ENCODE results near the gene SIAH2. TPM values are rescaled to one million over a fixed set of nuclear protein-coding genes. Genes with fewer than 3 reads are reported as not detected.

SIAH2 gene
- total RNA-seq, 1 donor from 2014 or later = 29.9 TPM

- DNase-seq (ENCODE audit: low spot score) = no peak
These were observed 14.3 kb downstream of the SIAH2 start for GRCh38 chr3:150748684-150749047.

- DNase-seq (ENCODE audit: low spot score) = no peak
These were observed 14.9 kb downstream of the SIAH2 start for GRCh38 chr3:150747886-150748683.

DNA sequence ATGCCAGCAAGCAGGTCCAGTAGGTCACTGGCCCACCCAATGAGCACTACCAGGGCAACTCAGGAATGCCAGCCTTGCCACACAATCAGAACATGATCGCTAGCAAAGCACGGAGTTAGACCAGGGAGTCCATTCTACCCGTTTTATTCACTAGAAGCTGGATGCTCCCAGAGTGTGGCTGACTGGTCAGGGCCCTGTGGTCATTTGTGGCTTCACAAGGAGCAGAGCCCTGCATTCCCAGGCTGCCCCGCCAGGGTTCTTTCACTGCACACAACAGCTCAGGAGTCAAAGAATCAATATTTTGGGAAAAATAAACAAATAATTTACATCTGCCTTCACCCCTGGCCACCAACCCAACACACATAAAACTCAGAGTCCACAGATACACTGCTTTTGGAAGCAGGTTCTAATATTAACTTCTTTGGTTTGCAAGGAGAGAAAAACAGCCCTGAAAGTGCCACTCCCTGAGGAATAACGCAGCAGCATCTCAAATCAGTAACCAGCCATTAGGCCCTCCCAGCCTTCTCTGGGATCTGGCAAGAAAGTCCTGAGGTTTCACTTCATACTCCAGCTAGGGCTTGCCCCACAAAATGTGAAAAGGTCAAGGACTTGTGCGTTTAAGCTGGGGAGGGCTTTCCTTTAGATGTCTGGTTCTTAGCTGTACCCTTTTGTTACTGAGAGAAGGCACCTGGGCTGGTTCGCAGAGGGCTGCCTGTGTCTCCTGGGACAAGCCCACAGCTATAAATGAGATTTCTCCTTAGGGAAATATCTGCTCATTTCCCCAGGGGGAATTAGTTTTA lies 16.0 kb downstream of the SIAH2 start:
- no peak for DNase-seq (ENCODE audit: low spot score)

- DNase-seq (ENCODE audit: low spot score) = no peak
These were observed 17.1 kb downstream of the SIAH2 start for GRCh38 chr3:150745832-150746231.

DNA sequence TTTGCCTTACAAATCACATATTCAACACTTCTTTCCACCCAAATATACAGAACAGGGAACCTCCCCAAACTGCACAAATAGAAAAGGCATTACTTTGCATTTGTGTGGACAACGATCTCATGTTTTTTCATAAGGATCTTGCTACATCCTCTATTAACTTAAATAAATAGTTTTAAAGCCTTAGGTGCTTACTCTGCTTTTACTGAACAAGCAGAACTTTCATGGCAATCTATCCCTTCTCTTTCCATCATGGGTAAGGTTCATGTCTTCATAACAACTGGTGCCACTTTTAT lies 18.1 kb downstream of the SIAH2 start:
- no peak for DNase-seq (ENCODE audit: low spot score)

DNA sequence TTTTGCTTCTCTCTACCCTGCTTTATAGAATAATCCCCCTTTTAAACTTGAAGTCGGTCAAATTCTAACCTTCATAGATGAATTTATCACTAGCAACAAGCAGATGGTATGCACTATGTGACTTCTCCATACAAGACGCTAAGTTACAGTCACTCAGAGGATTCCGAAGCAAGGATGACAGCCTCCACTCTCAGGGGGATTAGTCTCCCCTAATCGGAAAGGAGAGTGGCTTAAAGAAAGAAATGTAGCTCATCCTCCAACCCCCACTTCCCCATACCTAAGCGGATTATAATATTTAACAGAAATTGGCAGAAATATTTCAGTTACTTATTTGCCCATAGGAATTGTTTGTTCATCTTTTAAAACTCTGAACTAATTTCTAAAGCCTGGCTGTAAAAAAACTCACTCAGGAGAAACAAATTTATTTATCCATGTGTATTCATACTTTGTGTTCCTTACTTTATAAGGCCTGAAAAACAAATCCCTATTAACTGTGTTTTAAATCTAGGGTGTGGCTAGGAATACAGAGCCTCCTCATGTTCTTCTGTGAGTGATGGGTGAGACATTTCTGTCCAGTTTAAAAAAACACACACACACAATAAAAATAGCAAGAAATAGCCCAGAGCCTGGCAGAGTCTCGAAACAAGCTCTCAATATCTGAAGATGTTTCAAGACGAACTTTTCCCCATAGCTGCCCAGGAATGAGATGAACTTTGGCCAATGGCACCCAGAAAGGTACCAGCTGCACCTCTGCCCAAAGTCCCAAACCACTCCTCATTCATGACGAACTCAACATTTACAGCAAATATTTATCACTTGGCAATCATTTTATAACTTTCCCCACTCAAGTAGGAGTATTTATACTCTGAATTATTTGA lies 18.7 kb downstream of the SIAH2 start:
- no peak for DNase-seq (ENCODE audit: low spot score)

GRCh38 chr3:150743508-150743907 lies 19.5 kb downstream of the SIAH2 start:
- no peak for DNase-seq (ENCODE audit: low spot score)

- no peak for DNase-seq (ENCODE audit: low spot score)
These were observed 20.3 kb downstream of the SIAH2 start for GRCh38 chr3:150742679-150743078.

- DNase-seq (ENCODE audit: low spot score) = no peak
These were observed 20.8 kb downstream of the SIAH2 start for GRCh38 chr3:150742141-150742523.

GRCh38 chr3:150741497-150742140 lies 21.4 kb downstream of the SIAH2 start:
- DNase-seq (ENCODE audit: low spot score) = no peak

- DNase-seq (ENCODE audit: low spot score) = no peak
These were observed 22.1 kb downstream of the SIAH2 start for GRCh38 chr3:150740733-150741496.

DNA sequence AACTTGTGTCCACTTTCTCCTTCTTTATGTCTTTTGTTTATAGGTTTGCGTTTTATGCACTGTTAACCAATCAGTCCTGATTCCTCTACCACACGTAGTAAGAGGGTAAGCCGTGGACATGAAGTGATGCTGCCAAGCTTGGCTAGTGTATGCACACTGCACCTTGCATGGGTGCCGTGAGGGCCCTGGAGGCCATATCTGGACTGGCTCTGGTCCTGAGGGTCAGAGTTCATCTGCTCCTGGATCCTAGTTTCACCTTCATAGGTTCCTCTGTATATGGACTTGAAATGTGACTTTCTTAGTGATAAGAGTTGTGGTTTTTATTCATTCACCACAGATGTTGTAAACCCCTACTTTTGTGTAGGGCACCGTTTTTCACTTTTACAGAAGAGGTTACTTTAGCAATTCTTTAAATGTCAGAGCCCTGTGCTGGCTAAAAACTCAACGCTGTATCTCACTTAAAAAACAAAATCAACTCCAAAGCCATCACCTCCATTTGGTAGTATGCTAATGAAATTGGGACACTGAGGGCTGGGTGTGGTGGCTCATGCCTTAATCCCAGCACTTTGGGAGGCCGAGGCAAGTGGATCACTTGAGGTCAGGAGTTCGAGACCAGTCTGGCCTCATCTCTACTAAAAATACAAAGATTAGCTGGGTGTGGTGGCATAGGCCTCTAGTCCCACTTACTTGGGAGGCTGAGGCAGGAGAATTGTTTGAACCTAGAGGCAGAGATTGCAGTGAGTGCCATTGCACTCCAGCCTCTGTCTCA lies 22.9 kb downstream of the SIAH2 start:
- no peak for DNase-seq (ENCODE audit: low spot score)

- no peak for DNase-seq (ENCODE audit: low spot score)
These were observed 23.6 kb downstream of the SIAH2 start for GRCh38 chr3:150739200-150739863.

GRCh38 chr3:150738688-150739087 lies 24.3 kb downstream of the SIAH2 start:
- no peak for DNase-seq (ENCODE audit: low spot score)

DNA sequence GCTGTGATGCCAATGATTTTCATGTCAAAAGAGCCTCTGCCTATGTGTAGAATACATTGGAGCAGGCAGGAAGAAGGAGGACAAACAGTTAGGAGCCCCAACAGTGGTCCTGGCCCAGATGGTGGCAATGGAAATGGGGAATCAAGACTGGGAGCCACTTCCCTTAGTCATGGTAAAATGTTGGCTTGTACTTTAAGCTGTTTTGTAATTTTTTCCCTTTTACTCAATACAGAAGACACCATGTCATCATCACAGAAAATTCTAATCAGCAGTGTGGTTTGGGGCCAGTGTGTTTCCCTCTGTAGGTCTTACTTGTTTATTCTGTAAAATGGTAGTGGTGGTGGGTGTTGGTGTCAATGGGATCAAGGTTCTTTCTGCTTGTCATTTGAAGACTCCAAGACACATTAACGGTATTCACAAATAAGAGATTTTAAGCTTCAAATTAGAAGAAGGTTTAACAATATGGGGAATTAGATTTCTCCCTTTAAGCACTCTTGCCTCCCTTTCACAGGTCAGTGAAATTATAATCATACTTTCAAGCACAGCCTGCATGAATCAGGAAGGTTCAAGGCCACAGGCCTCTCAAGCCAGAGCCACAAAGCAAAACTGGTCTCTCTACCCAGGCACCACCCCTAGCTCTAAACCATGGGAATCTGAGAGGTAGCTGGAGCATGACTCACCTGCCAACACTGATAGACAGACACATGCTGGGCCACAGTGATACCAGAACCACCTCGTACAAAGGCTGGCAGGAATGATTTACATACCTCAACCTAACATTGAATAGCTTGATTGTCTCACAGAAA lies 24.9 kb downstream of the SIAH2 start:
- no peak for DNase-seq (ENCODE audit: low spot score)

GRCh38 chr3:150736903-150737832 lies 25.8 kb downstream of the SIAH2 start:
- DNase-seq (ENCODE audit: low spot score) = no peak

- no peak for DNase-seq (ENCODE audit: low spot score)
These were observed 26.7 kb downstream of the SIAH2 start for GRCh38 chr3:150736316-150736719.

DNA sequence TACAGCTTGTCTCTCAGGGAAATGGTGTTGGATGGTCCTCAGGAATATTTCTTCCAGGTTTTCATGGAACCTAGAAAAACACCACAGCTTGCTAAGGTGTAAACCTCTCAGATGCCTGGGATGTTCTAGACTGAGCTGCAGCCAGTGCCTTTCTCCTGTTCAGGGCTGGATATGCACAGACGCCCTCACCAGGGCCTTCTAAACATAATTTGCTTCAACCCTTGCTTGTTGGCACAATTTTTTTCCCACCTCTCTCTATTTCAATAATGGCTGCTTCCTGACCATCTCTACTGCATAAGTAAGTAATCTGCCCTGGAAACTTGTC lies 28.2 kb downstream of the SIAH2 start:
- DNase-seq (ENCODE audit: low spot score) = no peak
